LNCAP (cell line): Measurements from ENCODE around the gene PROSER3.

Source experiments
- CTCF ChIP-seq: fragments of 450-650 bp; IDR thresholded peaks from 2 replicates; pipeline ENCODE4 v1.5.1; 2017; ENCODE audit warnings: mild to moderate bottlenecking

Gene PROSER3

DNA sequence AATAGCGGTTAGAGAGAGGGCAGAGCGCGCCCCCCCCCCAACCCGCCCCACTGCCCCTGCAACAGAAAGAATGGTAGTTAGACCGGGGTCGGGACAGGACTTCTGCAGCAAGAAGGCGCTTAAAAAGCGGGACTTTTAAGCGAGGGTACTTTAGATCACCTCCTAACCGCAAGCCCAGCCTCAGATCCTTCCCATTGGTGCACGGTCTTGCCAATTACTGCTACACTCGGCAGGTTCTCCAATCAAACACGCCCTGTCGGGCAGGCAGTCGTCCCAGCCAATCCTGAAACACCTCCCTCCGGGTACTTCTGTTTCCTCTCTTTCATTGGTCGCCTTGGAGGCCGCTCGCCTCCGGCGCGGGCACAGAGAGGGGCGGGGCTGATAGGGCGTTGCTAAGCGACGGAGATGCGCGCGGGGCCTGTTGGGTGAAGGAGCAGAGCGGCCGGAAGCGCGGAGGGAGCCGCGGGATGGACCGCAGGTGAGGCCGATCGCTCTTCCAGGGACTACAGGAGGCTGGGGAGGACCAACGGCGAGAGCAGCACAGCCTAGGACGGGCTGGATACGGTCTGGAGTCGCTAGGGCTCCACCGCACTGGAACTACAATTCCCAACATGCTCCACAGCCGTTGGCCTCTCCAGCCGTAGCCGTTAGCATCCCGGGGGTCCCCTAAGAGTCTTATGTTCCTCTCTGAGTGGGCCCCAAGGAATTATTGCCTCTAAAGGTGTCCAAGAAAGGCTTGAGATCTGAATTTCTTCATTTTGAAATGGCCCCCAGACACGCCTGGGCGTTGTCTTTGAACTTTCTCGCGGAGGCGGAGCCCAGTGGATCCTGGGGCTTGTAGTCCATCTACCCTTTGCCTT, at the start of gene PROSER3:
PROSER3 (plus strand) TSS at position 428 of the 860 bp plus-strand sequence; CDS start at position 468, 40 bp downstream.
- no peak for TF ChIP-seq CTCF

GRCh38 chr19:35708391-35708790, 49.6 kb upstream of the PROSER3 start:
- no peak for TF ChIP-seq CTCF

- no peak for TF ChIP-seq CTCF
Observed at GRCh38 chr19:35710784-35711723, 46.9 kb upstream of the PROSER3 start.

DNA sequence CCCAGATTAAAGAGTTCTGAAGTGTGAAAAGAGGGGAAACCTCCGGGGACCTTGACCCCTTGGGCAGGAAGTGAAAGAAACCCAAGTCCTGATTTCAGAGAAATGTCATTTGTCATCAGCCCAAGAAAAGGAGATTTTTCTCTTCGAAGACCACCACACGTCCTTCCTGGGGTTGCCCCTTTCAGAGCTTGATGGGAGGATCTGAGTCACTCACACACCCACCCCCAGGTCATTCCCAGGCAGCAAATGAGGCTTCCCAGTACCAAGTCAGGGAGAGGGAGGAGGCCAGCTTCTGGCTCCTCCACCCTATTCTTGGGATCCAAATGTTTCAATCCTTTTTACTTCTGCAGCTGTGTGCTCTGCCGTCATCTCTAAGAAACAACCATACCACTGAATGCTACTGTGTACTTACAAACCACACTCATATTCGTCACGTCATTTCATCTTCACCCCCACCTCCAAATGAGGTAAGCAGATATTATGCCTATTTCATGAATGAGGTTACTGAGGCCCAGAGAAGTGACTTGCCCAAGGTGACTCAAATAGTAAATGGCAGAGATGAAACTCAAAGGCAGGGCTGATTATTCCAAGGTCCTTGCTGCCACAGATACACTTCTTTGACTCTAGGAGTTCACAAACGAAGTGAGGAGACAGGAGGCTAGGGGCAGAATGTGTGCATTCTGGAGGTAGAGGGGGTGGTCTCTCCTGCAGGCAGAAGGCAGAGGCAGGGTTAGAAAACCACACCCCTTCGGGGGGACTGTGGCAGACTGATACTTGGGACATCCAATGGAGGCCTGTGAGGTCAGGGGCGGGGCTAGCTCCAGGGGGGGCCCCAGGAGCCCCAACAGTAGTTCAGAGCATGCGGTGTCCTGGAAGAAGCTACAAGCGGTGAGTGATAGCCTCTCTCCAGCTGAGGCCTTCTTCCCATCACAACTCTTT, 45.1 kb upstream of the PROSER3 start:
- no peak for TF ChIP-seq CTCF

- no peak for TF ChIP-seq CTCF
Observed at GRCh38 chr19:35713506-35713850, 44.5 kb upstream of the PROSER3 start.

DNA sequence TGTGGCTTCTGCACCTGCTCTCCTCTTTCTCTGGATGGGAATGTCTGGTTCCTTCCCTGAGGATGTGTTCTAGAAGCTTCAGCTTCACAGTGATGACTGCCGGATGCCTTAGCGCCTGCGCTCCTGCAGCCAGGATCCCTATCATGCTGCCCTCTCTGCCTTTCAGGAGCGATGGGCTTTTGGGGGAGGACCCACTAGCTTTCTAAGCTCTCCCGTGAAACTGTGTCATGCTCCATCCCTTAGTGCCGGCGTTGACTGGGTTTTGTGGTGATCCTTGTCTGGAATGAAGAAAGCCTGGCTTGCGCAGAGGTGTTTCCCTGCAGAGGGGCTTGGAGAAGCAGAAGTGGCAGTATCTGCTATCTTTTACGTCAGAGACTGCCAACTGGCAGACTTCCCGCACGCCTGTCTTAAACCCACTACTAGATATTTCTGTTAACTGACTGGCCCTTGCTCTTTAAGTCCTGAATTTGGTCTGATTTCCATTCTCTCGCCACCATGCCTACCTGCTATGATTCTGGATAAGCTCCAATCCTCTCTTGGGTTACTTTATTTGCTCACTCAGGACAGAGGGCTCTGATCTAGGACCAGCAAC, 44.0 kb upstream of the PROSER3 start:
- no peak for TF ChIP-seq CTCF
